Measurements from ENCODE around the gene EIPR1.

Gene EIPR1

GRCh38 chr2:3321825-3322224, 55.8 kb downstream of the EIPR1 start:
- TF ChIP-seq, protein P1, sequence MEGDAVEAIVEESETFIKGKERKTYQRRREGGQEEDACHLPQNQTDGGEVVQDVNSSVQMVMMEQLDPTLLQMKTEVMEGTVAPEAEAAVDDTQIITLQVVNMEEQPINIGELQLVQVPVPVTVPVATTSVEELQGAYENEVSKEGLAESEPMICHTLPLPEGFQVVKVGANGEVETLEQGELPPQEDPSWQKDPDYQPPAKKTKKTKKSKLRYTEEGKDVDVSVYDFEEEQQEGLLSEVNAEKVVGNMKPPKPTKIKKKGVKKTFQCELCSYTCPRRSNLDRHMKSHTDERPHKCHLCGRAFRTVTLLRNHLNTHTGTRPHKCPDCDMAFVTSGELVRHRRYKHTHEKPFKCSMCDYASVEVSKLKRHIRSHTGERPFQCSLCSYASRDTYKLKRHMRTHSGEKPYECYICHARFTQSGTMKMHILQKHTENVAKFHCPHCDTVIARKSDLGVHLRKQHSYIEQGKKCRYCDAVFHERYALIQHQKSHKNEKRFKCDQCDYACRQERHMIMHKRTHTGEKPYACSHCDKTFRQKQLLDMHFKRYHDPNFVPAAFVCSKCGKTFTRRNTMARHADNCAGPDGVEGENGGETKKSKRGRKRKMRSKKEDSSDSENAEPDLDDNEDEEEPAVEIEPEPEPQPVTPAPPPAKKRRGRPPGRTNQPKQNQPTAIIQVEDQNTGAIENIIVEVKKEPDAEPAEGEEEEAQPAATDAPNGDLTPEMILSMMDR (IDR thresholded peaks at IDR 0.05; ENCODE audit: insufficient read depth, low read depth, low read length, missing control alignments): no peak
- H3K4me3 ChIP-seq (ENCODE audit: low read length): no peak overlapping the region
- DNase-seq (ENCODE audit: low read depth): no peak

DNA sequence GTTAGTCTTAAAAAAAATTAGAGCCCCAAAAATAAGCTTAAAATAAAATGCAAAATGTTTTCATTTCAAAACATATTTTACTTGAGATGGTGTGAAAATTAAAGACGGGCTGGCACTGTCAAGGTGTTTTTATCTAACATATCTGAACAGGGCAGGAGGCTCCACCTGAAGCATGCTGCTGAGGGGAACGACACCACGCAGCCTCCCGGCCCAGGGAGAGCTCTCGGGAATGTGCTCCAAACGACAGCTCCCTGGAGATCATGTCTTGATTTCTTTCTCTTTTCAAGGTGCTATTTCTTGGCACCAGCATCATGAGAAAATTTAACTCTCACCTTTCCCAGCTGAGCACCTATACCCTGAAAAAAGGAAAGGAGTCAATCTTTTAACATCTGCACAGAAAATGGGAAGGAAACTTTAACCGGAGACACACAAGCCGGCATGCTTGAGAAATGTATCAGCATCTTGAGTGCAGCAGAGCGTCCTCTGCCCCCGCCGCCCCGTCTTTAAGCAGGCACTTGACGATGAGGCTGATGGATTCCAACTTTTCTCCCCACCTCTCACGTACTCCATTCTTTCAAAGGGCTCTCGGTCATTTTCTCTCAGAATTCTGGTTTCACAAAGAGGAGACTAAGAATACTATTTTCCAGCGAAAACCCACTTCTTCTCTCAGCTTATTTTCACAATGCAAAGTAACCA, 56.6 kb downstream of the EIPR1 start:
- no peak overlapping the region for H3K4me3 ChIP-seq (ENCODE audit: low read length)
- DNase-seq (ENCODE audit: low read depth): no peak
- TF ChIP-seq, protein P1 (IDR thresholded peaks at IDR 0.05; ENCODE audit: insufficient read depth, low read depth, low read length, missing control alignments): no peak

DNA sequence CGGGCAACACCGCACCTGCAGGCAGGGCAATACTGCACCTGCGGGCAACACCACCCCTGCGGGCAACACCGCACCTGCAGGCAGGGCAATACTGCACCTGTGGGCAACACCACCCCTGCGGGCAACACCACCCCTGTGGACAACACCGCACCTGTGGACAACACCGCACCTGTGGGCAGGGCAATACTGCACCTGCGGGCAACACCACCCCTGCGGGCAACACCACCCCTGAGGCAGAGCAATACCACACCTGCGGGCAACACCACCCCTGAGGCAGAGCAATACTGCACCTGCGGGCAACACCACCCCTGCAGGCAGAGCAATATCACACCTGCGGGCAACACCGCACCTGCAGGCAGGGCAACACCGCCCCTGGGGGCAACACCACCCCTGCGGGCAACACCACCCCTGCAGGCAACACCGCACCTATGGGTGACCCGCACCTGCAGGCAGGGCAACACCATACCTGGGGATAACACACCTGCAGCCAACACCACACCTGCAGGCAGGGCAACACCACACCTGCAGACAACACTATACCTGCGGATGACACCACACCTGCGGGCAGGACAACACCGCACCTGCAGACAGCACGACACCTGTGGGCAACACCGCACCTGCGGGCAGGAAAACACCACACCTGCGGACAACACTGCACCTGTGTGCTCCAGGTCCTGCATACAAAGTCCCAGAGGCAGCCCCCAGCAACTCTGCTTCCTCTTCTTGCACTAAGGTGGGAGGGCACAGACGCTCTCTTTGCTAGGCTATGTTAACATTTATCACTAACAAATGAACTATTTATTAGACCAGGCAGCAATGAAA, 57.7 kb downstream of the EIPR1 start:
- TF ChIP-seq, protein P1 (IDR thresholded peaks at IDR 0.05; ENCODE audit: insufficient read depth, low read depth, low read length, missing control alignments): no peak
- no peak overlapping the region for H3K4me3 ChIP-seq (ENCODE audit: low read length)
- no peak for DNase-seq (ENCODE audit: low read depth)

DNA sequence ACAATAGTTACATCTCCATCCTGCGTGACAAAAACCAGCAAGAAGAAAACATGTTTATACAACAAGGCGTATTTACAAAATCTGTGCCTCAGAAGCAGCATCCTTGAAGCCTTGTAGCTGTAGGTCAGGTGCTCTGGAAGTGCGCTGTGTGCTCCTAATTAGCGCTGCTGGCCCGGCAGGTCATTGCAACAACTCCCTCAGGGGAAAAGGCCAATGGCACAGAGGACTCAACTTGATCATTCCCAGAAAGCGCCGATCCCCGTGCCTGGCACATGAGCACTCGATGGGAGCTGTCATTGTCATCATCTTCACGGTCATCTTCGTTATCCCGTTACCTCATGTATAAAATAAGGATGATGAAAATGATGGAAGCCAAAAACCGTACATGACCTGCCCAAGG, 58.5 kb downstream of the EIPR1 start:
- H3K4me3 ChIP-seq (ENCODE audit: low read length): no peak overlapping the region
- TF ChIP-seq, protein P1 (IDR thresholded peaks at IDR 0.05; ENCODE audit: insufficient read depth, low read depth, low read length, missing control alignments): no peak
- no peak for DNase-seq (ENCODE audit: low read depth)

GRCh38 chr2:3317871-3318590, 59.6 kb downstream of the EIPR1 start:
- DNase-seq (ENCODE audit: low read depth): no peak
- H3K4me3 ChIP-seq (ENCODE audit: low read length): no peak overlapping the region
- TF ChIP-seq, protein P1 (IDR thresholded peaks at IDR 0.05; ENCODE audit: insufficient read depth, low read depth, low read length, missing control alignments): no peak

- TF ChIP-seq, protein P1 (IDR thresholded peaks at IDR 0.05; ENCODE audit: insufficient read depth, low read depth, low read length, missing control alignments): no peak
- DNase-seq (ENCODE audit: low read depth): no peak
- no peak overlapping the region for H3K4me3 ChIP-seq (ENCODE audit: low read length)
These were observed 60.3 kb downstream of the EIPR1 start for GRCh38 chr2:3317277-3317685.

Data from epithelial cell of esophagus (primary cell).